Thymus (tissue), 14 donors: ENCODE data around the gene PLEKHA3. TPM values are rescaled to one million over a fixed set of nuclear protein-coding genes. Genes with fewer than 3 reads are reported as not detected.

Experiments used
- DNase-seq, 9 donors: peaks; one replicate each; pipeline ENCODE4 v3.0.0-alpha.2; 2013; ENCODE audit warnings: low spot score in 9 of 9, low read depth in 6 of 9, missing footprints in 1 of 9
- H3K27ac ChIP-seq, 2 donors: one replicate each; pipeline ENCODE4 v1.5.1; 2013; ENCODE audit warnings: control low read depth in 1 of 2, low read depth in 1 of 2, low read length in 1 of 2, mild to moderate bottlenecking in 1 of 2, moderate library complexity in 1 of 2
- H3K27me3 ChIP-seq, 2 donors: one replicate each; pipeline ENCODE4 v1.5.1; 2013; ENCODE audit warnings: low read length in 1 of 2; ENCODE audit not compliant: control insufficient read depth in 2 of 2, insufficient read depth in 1 of 2
- H3K36me3 ChIP-seq, 2 donors: one replicate each; pipeline ENCODE4 v1.5.1; 2013; ENCODE audit warnings: low read length in 1 of 2, mild to moderate bottlenecking in 1 of 2, moderate library complexity in 1 of 2; ENCODE audit not compliant: control insufficient read depth in 2 of 2, insufficient read depth in 2 of 2
- H3K4me1 ChIP-seq, 2 donors: one replicate each; pipeline ENCODE4 v1.5.1; 2013; ENCODE audit warnings: low read length in 2 of 2; ENCODE audit not compliant: control insufficient read depth in 2 of 2, insufficient read depth in 2 of 2
- H3K4me3 ChIP-seq, 2 donors: one replicate each; pipeline ENCODE4 v1.5.1; 2013; ENCODE audit warnings: low read length in 2 of 2, control low read depth in 1 of 2, mild to moderate bottlenecking in 1 of 2
- H3K9me3 ChIP-seq, 2 donors: one replicate each; pipeline ENCODE4 v1.5.1; 2013; ENCODE audit warnings: low read length in 1 of 2, mild to moderate bottlenecking in 1 of 2; ENCODE audit not compliant: control insufficient read depth in 2 of 2, insufficient read depth in 1 of 2
- WGBS: extraction: QIAGEN DNeasy Blood & Tissue Kit; methylation state at CpG from one replicate; pipeline ENCODE4 v1.1.7; 2013; 5-methylcytosine and 5-hydroxymethylcytosine counted together
- long read RNA-seq, 10 donors: transcript quantifications; one replicate each; lab custom pipeline, GENCODE V29; 2026
- polyA plus RNA-seq: library from polyadenylated mRNA; stranded (reverse); fragments of 200-250 nt; gene quantifications from one replicate; pipeline ENCODE4 v1.2.3, GENCODE V29; 2013
- total RNA-seq: library from RNA; stranded (reverse); fragments of 120-200 nt; gene quantifications from one replicate; pipeline ENCODE4 v1.2.4, GENCODE V29; 2013
- donor health status: healthy.

Gene PLEKHA3
- total RNA-seq, result 8.4 TPM
- polyA plus RNA-seq, result 3.8 TPM
- long read RNA-seq, donor 1, result 0 reads
- long read RNA-seq, donor 2, full-length matches to known transcripts, result 4 of 4 reads
- long read RNA-seq, donor 2, partial matches to known transcripts, result 0 of 4 reads
- long read RNA-seq, donor 2, other reads (novel, unspliced or antisense), result 0 of 4 reads
- long read RNA-seq, donor 3, full-length matches to known transcripts, result 2 of 2 reads
- long read RNA-seq, donor 3, partial matches to known transcripts, result 0 of 2 reads
- long read RNA-seq, donor 3, other reads (novel, unspliced or antisense), result 0 of 2 reads
- long read RNA-seq, donor 4, full-length matches to known transcripts, result 1 of 1 reads
- long read RNA-seq, donor 4, partial matches to known transcripts, result 0 of 1 reads
- long read RNA-seq, donor 4, other reads (novel, unspliced or antisense), result 0 of 1 reads
- long read RNA-seq, donor 5, full-length matches to known transcripts, result 1 of 1 reads
- long read RNA-seq, donor 5, partial matches to known transcripts, result 0 of 1 reads
- long read RNA-seq, donor 5, other reads (novel, unspliced or antisense), result 0 of 1 reads
- long read RNA-seq, donor 6, full-length matches to known transcripts, result 1 of 1 reads
- long read RNA-seq, donor 6, partial matches to known transcripts, result 0 of 1 reads
- long read RNA-seq, donor 6, other reads (novel, unspliced or antisense), result 0 of 1 reads
- long read RNA-seq, donor 7, full-length matches to known transcripts, result 5 of 5 reads
- long read RNA-seq, donor 7, partial matches to known transcripts, result 0 of 5 reads
- long read RNA-seq, donor 7, other reads (novel, unspliced or antisense), result 0 of 5 reads
- long read RNA-seq, donor 8, result 0 reads
- long read RNA-seq, donor 9, result 0 reads
- long read RNA-seq, donor 10, full-length matches to known transcripts, result 4 of 4 reads
- long read RNA-seq, donor 10, partial matches to known transcripts, result 0 of 4 reads
- long read RNA-seq, donor 10, other reads (novel, unspliced or antisense), result 0 of 4 reads

DNA sequence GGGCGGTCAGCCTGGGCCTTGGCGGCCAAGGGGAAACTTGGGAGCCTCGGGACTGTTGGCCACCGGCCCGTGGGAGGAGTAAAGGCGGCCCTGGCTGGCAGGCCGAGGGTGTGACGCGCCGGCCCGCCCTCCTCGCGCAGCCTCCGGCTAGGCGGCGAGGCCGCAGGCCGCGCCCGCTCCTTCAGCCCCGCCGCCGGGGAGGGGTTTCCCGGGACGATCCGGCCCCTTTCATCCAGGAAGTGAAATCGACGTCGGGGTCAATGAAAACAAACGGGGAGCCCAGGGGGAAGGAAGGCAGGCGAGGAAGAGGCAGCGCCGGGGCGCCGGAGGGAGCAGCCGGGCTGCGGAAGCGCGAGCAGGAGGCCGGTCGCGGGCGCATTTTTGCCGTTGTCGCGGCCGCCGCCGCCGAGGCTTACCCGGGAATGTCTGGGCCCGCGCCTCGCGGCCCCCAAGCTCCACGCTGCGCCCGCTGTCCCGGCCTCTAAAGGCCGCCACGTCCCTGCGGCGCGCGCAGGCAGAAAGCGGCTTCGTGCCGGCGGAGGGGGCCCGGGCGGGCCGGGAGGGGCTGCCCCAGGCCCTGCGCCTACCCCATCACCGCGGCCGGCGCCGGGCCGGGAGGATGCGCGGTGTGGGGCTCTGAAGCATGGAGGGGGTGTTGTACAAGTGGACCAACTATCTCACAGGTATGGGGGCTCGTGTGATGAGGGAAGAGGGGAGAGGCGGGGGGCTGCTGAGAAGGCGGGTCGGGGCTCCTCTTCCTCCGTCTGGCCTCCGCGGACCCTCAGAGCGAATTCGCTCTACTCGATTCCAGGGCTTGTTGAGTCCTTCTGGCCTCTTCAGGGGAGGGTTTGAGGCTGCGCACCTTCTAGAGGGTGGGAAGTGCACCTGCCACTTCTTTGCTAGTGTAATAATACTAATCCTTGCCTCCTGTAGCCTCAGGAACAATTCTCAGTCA, at the start of gene PLEKHA3:
TSS of gene PLEKHA3 (plus strand) at position 231 of the 955 bp plus-strand sequence. CDS start at position 644, 413 bp downstream.
- peaks cover 0 to 2% of the 10 kb centered on the region in 2 donors for H3K27me3 ChIP-seq
- no peaks in the 10 kb centered on the region for H3K36me3 ChIP-seq
- H3K27ac ChIP-seq, result peak within 1 kb of the TSS; percentile 84 to 95
- H3K4me3 ChIP-seq, result peak within 1 kb of the TSS; percentile 63 to 66
- H3K9me3 ChIP-seq, result no peaks in the 10 kb centered on the region
- WGBS, result under 1% methylated on average over 92 of the region's 92 CpGs
- H3K4me1 ChIP-seq, result peaks cover 17 to 18% of the 10 kb centered on the region in 2 donors
- peak in 8 of 9 donors; percentile 24 to 79 (median 56) for DNase-seq

DNA sequence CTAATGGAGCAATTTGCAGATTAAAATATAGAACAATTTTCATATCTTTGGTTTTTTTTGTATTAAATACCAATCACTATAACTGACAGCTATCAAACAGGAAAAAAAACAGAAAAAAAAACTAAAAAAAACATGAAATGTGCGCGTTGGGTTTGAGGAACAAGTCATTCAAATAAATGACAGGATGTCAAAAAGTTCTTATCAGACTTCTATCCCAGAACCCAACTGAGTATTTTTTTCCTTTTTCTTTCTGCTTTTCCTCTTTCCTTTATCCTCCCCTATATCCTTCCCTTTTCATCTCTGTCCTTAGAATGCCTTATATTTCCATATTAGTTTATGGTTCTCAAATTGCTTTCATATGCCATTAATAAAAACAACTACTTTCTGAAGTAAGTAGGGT, 43.6 kb upstream of the PLEKHA3 start:
- Histone ChIP-seq H3K4me3 (no peak overlapping the region), H3K27me3 (no peaks in the 10 kb centered on the region), H3K9me3 (no peaks in the 10 kb centered on the region), H3K4me1 (no peaks in the 10 kb centered on the region), H3K27ac (no peak overlapping the region), H3K36me3 (peaks cover 31 to 65% of the 10 kb centered on the region in 2 donors)
- WGBS, result 92% methylated on average over 2 of the region's 2 CpGs
- no peak for DNase-seq

DNA sequence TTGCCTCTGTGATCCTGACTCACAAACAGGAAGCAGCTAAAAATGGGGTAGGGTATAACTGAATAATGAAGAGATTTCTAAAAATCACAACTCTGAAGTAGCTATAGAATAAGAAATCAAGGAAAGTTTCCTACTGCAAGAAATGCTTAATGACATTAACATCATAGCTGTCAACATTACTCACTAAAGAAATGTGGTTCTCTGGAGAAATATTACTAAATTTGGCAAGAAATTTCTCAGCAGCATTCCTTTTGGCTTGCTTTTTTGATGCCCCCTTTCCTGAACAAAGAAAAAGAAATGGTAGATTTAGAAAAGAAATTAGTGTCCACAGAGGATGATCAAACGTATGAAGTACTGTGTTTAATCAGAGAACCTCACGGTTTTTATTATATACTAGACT, 38.8 kb upstream of the PLEKHA3 start:
- Histone ChIP-seq H3K27me3 (no peaks in the 10 kb centered on the region), H3K27ac (no peak overlapping the region), H3K9me3 (no peaks in the 10 kb centered on the region), H3K36me3 (peaks cover 19 to 58% of the 10 kb centered on the region in 2 donors), H3K4me3 (no peak overlapping the region), H3K4me1 (no peaks in the 10 kb centered on the region)
- 97% methylated on average over 2 of the region's 2 CpGs for WGBS
- DNase-seq, result no peak

DNA sequence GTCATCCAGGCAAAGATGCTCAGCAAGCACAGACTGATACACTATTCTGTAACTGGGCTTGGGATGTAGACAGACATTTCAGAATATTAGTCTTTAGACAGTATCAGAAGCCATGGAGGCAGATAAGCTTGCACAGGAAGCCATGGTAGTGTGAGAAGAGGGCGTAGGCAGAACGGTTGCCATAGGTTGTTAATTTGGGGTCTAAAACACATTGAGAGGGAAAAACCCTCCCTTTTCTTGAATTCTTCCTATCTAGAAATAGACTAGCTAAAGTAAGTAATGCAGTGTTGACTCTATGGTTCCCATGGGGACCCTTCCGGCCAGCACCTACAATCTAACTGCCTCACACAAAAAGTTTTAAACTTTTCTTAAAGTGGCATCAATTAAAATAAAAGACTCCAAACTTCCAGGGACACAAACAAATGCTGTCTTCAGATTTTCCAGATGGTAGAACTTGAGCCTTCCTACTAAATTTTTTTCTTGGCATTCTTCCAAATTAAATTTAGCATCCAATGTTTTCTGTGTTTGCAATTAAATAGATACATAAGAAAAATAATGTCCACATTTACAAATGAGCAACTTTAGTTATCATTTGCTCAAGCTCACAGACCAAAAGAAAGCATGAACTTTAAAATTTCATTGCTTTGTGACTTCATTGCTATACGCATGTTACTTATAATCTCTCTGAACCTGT, 31.1 kb upstream of the PLEKHA3 start:
- H3K36me3 ChIP-seq, result peaks cover 7 to 30% of the 10 kb centered on the region in 2 donors
- peak overlapping the region in 1 of 2 donors; percentile 75 for H3K4me3 ChIP-seq
- no peaks in the 10 kb centered on the region for H3K9me3 ChIP-seq
- H3K27ac ChIP-seq, result no peak overlapping the region
- peaks cover 11 to 18% of the 10 kb centered on the region in 2 donors for H3K4me1 ChIP-seq
- H3K27me3 ChIP-seq, result no peaks in the 10 kb centered on the region
- WGBS, result 85% methylated on average over 4 of the region's 4 CpGs
- no peak for DNase-seq

DNA sequence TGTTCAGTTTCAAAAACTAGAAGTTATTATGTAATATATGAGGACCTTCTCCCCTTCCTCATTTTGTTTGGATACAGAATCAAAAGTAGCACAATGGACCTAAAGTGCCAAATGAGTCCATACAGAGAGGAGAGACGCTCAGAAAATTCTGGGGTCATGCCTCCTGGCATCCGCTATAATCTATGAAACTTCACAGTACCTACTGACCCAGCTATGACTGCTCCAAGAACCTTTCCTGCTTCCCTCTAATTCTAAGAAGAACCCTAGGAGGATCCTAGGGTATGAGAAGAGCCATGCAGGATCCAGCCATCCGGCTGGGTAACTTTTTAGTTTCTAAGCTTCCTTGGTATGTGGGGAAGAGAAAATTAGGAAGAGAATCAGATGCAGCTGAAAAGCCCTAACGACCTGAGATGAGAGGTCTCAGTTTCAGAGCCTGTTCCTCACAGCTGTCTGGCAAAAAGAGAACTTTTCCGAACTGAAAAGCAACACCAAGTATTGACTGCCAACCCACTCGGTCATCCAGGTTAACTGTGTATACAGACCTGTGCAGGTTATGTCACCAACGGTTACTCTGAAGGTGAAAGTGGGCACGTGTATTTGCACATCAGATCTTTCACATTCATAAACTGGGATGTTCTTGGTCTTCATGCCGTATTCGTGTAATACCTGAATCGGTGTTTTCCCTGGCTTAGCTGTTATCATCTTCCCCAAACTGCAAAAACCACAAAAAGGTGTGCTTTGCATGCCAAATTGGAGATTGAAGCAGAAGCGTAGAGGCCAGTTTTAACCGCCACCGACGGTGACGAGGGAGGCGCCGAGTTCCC, 30.3 kb upstream of the PLEKHA3 start:
- Histone ChIP-seq H3K4me3 (peak overlapping the region; percentile 75 to 76), H3K27ac (peak overlapping the region; percentile 97 to 99), H3K9me3 (no peaks in the 10 kb centered on the region), H3K4me1 (peaks cover 11 to 18% of the 10 kb centered on the region in 2 donors), H3K36me3 (peaks cover 7 to 26% of the 10 kb centered on the region in 2 donors), H3K27me3 (no peaks in the 10 kb centered on the region)
- peak in 3 of 9 donors; percentile 38 to 56 (median 41) for DNase-seq
- 13% methylated on average over 18 of the region's 18 CpGs for WGBS

DNA sequence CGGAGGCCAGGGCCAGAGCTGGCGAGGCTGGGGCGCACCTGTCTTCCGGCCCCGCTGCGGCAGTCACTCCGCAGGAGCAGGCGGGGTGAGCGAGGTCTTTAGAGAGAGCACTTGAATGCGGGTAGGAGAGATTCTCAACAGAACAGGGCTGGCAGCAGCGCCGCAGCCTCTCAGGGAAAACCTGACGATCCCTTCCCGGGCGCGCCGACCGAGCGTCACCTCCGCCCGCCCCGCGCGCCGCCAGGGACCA, 29.8 kb upstream of the PLEKHA3 start:
- DNase-seq, result peak in 8 of 9 donors; percentile 44 to 92 (median 77)
- Histone ChIP-seq H3K4me3 (peak overlapping the region; percentile 75 to 76), H3K27me3 (no peaks in the 10 kb centered on the region), H3K9me3 (no peaks in the 10 kb centered on the region), H3K4me1 (peaks cover 11 to 18% of the 10 kb centered on the region in 2 donors), H3K36me3 (peaks cover 6 to 20% of the 10 kb centered on the region in 2 donors), H3K27ac (peak overlapping the region; percentile 97 to 99)
- under 1% methylated on average over 25 of the region's 25 CpGs for WGBS

DNA sequence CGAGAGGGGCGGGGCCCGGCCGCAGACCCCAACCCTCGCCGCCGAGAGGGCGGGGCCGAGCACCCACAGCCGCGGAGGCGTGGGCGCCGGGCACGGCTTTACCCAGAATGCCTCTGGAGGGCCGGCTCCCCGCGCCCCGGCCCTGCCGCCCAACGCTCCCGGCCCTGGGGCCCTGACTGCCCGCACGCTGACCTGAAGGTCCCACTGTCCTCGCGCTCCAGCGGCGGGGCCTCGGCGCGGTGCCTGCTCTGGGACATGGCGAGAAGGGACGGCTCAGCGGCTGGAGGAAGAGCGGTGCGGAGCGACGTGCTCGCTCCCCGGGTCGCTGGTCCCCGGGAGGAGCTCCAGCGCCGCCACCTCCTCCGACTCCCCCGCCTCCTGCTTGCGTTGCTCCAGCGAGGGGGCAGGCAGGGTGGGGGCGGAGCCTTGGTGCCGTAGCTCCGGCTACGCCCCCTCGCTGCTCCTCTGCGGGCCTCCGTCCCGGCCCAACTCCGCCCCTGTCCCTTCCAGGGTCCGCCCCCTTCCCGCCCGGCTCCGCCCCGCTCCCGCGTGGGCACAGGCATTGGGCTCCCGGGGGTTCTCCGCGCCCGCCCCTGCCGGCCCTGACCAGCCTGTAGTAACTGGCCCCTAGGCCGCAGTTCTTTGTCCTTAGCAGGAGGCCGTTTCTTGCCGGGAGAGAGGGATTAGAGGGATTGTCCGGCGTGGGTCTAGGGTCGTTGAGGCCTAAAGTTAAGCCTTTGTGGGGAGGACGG, 29.3 kb upstream of the PLEKHA3 start, which contains the start of the genes PJVK and PRKRA:
TSS of gene PJVK (plus strand) at position 605 of the 752 bp plus-strand sequence. CDS start 2,032 bp downstream, outside the sequence.
TSS of gene PRKRA (minus strand) at position 402 of the 752 bp plus-strand sequence. CDS start at position 257, 145 bp downstream.
- H3K9me3 ChIP-seq, result no peaks in the 10 kb centered on the region
- peak within 1 kb of the TSS; percentile 75 to 76 for H3K4me3 ChIP-seq
- peaks cover 2 to 16% of the 10 kb centered on the region in 2 donors for H3K36me3 ChIP-seq
- under 1% methylated on average over 76 of the region's 76 CpGs for WGBS
- peak within 1 kb of the TSS; percentile 97 to 99 for H3K27ac ChIP-seq
- peak; percentile 83 to 97 (median 91) for DNase-seq
- H3K4me1 ChIP-seq, result peaks cover 11 to 18% of the 10 kb centered on the region in 2 donors
- H3K27me3 ChIP-seq, result no peaks in the 10 kb centered on the region
